Activated naive CD8-positive, alpha-beta T cell (primary cell): Measurements from ENCODE around the gene AP4S1.
"Not testable (repeated sequence)": the region's sequence is repeated elsewhere in the genome, so short reads cannot be mapped to it uniquely, and the experiment has no call there.

Experiments
- H3K27ac Mint-ChIP-seq: one replicate; pipeline ENCODE4 v1.8.0; 2021; ENCODE audit warnings: mixed read lengths
- H3K27me3 Mint-ChIP-seq: one replicate; pipeline ENCODE4 v1.8.0; 2021; ENCODE audit warnings: mixed read lengths
- H3K36me3 Mint-ChIP-seq: one replicate; pipeline ENCODE4 v1.8.0; 2021; ENCODE audit warnings: mixed read lengths
- H3K4me1 Mint-ChIP-seq: one replicate; pipeline ENCODE4 v1.8.0; 2021; ENCODE audit warnings: low read depth, mixed read lengths
- H3K4me3 Mint-ChIP-seq: one replicate; pipeline ENCODE4 v1.8.0; 2021; ENCODE audit warnings: mild to moderate bottlenecking, mixed read lengths
- H3K9me3 Mint-ChIP-seq: one replicate; pipeline ENCODE4 v1.8.0; 2021; ENCODE audit warnings: low read depth, mixed read lengths

AP4S1 gene

GRCh38 chr14:31080056-31080455, 54.6 kb downstream of the AP4S1 start:
- H3K27ac Mint-ChIP-seq, result no peak overlapping the region

DNA sequence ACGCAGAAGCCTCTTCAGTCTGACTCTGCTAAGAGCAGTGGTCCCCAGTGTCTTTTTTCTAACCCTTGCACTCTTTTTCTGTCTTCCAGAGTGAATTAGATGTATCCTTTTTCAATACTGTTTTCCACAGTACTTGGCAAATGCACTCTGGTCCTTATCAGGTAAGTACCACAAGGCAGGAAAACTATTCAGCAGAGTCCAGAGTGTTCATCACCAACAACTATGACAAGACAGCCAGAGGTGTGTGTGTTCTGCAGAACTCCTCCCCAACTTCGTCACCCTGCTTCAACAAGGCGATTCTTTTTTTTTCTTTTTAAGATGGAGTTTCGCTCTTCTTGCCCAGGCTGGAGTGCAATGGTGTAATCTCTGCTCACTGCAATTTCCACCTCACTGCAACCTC, 55.0 kb downstream of the AP4S1 start:
- Mint-ChIP-seq H3K27me3 (no peaks in the 10 kb centered on the region), H3K27ac (no peak overlapping the region), H3K9me3 (no peaks in the 10 kb centered on the region), H3K36me3 (peaks cover 11% of the 10 kb centered on the region), H3K4me3 (no peak overlapping the region), H3K4me1 (no peaks in the 10 kb centered on the region)

More at GRCh38 chr14:31080056-31080455, 54.6 kb downstream of the AP4S1 start:
- Mint-ChIP-seq H3K4me3 (no peak overlapping the region), H3K27me3 (no peaks in the 10 kb centered on the region), H3K4me1 (no peaks in the 10 kb centered on the region), H3K9me3 (peaks cover 3% of the 10 kb centered on the region), H3K36me3 (peaks cover 15% of the 10 kb centered on the region)

DNA sequence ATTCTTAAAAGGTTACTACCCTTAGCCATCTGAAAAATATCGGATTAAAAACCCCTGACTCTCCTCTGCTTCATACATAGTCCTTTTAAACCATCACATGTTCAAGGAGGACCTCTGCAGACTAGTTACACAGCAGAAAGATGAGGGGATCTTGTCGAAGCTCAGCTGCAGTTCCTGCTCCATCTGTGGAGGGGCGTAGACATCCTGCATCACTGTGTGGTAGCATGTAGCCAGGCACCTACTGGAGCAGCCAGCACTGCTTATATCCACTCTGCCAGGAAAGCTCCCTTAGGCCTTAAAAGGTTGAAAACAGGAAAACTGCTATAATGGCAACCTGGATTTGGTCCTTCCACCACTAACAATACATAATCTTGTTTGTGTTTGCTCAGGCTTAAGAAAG, 58.3 kb downstream of the AP4S1 start:
- no peaks in the 10 kb centered on the region for H3K4me1 Mint-ChIP-seq
- H3K36me3 Mint-ChIP-seq, result peaks cover 4% of the 10 kb centered on the region
- H3K27ac Mint-ChIP-seq, result no peak overlapping the region
- H3K9me3 Mint-ChIP-seq, result no peaks in the 10 kb centered on the region
- no peak overlapping the region for H3K4me3 Mint-ChIP-seq
- H3K27me3 Mint-ChIP-seq, result no peaks in the 10 kb centered on the region

- no peak overlapping the region for H3K4me3 Mint-ChIP-seq
- H3K9me3 Mint-ChIP-seq, result no peaks in the 10 kb centered on the region
- no peaks in the 10 kb centered on the region for H3K27me3 Mint-ChIP-seq
- H3K27ac Mint-ChIP-seq, result no peak overlapping the region
- peaks cover 4% of the 10 kb centered on the region for H3K36me3 Mint-ChIP-seq
- H3K4me1 Mint-ChIP-seq, result no peaks in the 10 kb centered on the region
Measured at GRCh38 chr14:31084385-31084784, 58.9 kb downstream of the AP4S1 start.

DNA sequence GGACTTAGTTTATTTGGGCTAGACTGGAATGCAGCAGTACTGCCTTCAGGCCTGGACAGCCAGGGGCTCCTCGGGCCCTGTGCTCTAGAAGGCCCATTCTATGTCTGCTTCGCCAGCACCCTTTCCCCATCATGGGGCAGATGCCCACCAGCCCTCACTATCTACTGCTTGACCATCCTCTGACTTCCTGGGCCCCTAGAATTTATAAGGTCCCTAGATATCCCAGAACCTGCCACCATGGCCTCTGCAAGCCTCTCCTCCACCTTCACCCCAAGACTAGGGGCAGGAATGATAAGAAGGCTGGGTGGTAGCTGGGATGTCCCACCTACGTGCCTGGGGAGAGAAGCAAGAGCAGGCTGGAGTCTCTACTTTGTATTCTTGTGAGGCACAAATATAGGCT, 59.6 kb downstream of the AP4S1 start:
- Mint-ChIP-seq H3K9me3 (no peaks in the 10 kb centered on the region), H3K36me3 (peaks cover 4% of the 10 kb centered on the region), H3K4me3 (no peak overlapping the region), H3K27ac (no peak overlapping the region), H3K4me1 (no peaks in the 10 kb centered on the region), H3K27me3 (no peaks in the 10 kb centered on the region)

GRCh38 chr14:31086466-31086865, 61.0 kb downstream of the AP4S1 start:
- H3K4me1 Mint-ChIP-seq, H3K4me3 Mint-ChIP-seq, H3K27me3 Mint-ChIP-seq, H3K27ac Mint-ChIP-seq, H3K9me3 Mint-ChIP-seq, H3K36me3 Mint-ChIP-seq: not testable (repeated sequence)

DNA sequence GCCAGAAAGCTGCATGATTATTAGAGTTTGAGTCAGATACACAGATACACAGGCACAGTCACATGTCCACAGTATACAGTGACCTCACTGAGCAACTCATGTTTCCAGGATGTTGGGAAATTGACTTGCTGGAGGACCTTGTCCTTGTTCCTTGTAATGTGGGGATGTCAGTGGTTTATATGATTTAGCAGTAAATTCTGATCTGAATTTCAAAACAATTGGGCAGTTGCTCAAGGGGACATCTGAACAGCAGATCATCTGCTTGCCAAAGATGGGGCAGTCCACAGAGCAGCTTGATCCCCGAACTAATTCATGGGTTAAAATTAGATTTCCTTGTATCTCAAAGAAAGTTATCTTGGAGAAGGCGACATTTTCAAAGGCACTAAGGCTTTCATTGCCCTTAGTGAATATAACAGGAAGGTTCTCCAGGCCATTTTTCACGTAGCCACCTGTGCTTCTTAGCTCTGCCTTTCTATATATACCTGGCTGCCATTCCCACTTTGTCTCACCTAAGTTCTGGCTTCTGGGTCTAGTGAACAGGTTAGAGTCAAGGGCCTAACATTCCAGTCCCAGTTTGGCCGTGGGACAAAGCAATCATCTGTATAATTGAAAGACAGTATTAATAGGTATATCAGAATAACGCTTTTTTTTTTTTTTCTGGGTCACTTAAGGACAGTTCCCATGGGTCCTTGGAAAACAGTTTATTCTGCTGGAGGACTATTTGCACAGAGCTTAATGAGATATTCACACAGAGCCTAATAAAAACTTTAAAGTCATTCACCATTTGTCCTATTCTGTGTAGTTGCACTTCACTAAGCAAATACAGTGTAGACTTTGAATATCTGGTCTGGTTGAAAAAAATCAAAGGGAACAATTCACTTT, 65.7 kb downstream of the AP4S1 start:
- Mint-ChIP-seq H3K27ac (no peak overlapping the region), H3K9me3 (no peaks in the 10 kb centered on the region), H3K36me3 (no peaks in the 10 kb centered on the region), H3K27me3 (no peaks in the 10 kb centered on the region), H3K4me1 (no peaks in the 10 kb centered on the region), H3K4me3 (no peak overlapping the region)

DNA sequence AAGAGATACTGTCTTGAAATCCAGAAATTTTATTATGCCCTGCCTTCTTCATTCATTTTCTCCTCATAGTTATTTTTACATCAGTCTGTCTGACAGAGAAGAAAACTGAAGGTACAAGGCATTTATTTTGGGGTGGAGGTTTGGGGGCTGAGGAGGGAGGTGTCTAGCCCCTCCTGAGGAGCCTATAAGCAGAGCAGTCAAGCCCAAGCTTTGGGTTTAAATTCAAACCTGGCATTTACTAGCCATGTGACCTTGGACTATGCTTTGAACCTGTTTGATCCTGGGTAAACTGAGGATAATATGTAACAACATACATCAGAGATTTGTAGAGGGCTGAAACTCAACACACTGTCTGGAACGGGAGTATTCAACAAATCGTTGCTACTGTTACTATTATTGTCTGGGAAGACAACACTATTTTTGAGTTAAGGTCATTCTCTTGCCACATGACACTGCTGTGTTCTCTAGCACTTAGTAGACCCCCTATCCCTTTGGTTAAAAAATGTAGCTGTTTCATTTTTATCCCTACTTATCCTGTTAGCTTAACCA, 66.8 kb downstream of the AP4S1 start:
- Mint-ChIP-seq H3K27me3 (no peaks in the 10 kb centered on the region), H3K9me3 (no peaks in the 10 kb centered on the region), H3K27ac (no peak overlapping the region)

DNA sequence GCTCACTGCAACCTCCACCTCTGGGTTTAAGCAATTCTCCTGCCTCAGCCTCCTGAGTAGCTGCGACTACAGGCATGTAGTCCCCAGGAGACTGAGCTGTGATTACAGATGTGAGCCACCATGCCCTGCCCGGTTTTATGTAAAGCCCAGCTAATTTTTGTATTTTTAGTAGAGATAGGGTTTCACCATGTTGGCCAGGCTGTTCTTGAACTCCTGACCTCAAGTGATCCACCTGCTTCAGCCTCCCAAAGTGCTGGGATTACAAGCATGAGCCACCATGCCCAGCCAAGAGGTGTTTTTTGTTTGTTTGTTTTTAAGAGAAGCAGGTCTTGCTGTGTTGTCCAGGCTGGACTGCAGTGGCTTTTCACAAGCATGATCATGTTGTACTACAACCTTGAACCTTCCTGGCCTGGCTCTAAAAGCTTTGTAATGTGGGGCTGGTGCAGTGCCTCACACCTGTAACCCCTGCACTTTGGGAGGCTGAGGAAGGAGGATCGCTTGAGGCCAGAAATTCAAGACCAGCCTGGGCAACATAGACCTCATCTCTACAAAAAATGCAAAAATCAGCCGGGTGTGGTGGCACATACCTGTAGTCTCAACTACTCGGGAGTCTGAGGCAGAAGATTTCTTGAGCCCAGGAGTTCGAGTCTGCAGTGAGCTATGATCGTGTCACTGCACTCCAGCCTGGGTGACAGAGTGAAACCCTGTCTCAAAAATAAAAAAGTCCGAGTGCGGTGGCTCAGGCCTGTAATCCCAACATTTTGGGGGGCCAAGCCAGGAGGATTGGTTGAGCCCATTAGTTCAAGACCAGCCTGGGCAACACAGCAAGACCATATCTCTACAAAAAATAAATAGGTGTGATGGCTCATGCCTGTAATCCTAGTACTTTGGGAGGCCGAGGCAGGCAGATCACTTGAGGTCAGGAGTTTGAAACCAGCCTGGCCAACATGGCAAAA, 68.7 kb downstream of the AP4S1 start:
- H3K4me1 Mint-ChIP-seq, H3K9me3 Mint-ChIP-seq, H3K36me3 Mint-ChIP-seq, H3K27ac Mint-ChIP-seq, H3K4me3 Mint-ChIP-seq, H3K27me3 Mint-ChIP-seq: not testable (repeated sequence)

More for the DNA sequence above, 66.8 kb downstream of the AP4S1 start:
- H3K4me3 Mint-ChIP-seq, result no peak overlapping the region
- H3K4me1 Mint-ChIP-seq, result no peaks in the 10 kb centered on the region
- no peaks in the 10 kb centered on the region for H3K36me3 Mint-ChIP-seq

DNA sequence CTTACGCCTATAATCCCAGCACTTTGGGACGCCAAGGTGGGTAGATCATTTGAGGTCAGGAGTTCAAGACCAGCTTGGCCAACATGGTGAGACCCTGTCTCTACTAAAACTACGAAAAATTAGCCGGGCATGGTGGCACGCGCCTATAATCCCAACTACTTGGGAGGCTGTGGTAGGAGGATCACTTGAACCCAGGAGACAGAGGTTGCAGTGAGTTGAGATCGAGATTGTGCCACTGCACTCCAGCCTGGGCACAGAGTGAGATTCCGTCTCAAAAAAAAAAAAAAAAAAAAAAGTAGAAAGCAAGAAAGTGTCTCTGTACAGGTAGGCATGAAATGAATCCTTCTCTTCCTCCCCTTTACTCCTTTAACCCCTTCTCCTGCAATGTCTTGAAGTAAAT, 70.4 kb downstream of the AP4S1 start:
- not testable (repeated sequence) for H3K27ac Mint-ChIP-seq, H3K36me3 Mint-ChIP-seq, H3K4me3 Mint-ChIP-seq, H3K27me3 Mint-ChIP-seq, H3K4me1 Mint-ChIP-seq, H3K9me3 Mint-ChIP-seq

GRCh38 chr14:31096255-31096654, 70.8 kb downstream of the AP4S1 start:
- no peak overlapping the region for H3K27ac Mint-ChIP-seq
- no peaks in the 10 kb centered on the region for H3K9me3 Mint-ChIP-seq
- no peaks in the 10 kb centered on the region for H3K27me3 Mint-ChIP-seq
- peaks cover 6% of the 10 kb centered on the region for H3K36me3 Mint-ChIP-seq
- H3K4me3 Mint-ChIP-seq, result no peak overlapping the region
- H3K4me1 Mint-ChIP-seq, result no peaks in the 10 kb centered on the region

DNA sequence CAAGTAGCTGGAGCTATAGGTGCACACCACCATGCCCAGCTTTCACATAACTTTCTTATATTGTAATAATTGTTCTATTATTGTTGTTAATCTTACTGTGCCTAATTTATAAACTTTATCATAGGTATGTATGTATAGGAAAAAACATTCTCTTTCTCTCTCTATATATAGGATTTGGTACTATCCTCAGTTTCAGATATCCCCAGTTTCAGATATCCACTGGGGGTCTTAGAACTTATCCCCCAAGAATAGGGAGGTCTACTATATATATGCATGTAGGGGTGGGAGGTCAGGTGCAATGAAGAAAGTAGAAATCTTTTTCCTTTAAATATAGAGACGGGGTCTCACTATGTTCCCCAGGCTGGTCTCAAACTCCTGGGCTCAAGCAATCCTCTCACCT, 71.6 kb downstream of the AP4S1 start:
- no peak overlapping the region for H3K27ac Mint-ChIP-seq
- peaks cover 6% of the 10 kb centered on the region for H3K36me3 Mint-ChIP-seq
- no peaks in the 10 kb centered on the region for H3K9me3 Mint-ChIP-seq

GRCh38 chr14:31106768-31107167, 81.3 kb downstream of the AP4S1 start:
- Mint-ChIP-seq H3K4me3 (no peak overlapping the region), H3K27ac (peak overlapping the region; percentile 42), H3K27me3 (no peaks in the 10 kb centered on the region), H3K9me3 (no peaks in the 10 kb centered on the region), H3K4me1 (peaks cover 7% of the 10 kb centered on the region), H3K36me3 (peaks cover 21% of the 10 kb centered on the region)

More for the DNA sequence above, 71.6 kb downstream of the AP4S1 start:
- Mint-ChIP-seq H3K27me3 (no peaks in the 10 kb centered on the region), H3K4me3 (no peak overlapping the region), H3K4me1 (no peaks in the 10 kb centered on the region)

DNA sequence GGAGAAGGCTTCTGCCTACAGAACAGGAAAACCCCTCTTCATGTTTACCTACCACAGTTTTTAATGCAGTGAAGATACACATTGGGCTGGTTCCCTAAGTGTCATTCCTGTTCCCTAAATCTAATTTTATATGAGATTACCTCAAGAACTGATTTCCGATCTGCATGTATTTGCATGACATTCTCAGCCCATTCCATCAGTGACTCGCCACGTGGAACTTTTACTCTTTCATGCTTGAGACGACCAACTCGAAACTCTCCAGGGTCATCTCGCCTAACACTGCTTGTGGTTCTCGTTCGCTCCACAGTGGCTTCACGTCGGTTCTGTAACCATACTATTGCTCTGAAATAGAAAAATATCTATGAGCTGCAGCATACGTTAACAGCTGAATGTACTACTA, 83.8 kb downstream of the AP4S1 start:
- peaks cover 7% of the 10 kb centered on the region for H3K4me1 Mint-ChIP-seq
- no peaks in the 10 kb centered on the region for H3K9me3 Mint-ChIP-seq
- no peaks in the 10 kb centered on the region for H3K27me3 Mint-ChIP-seq
- peaks cover 11% of the 10 kb centered on the region for H3K36me3 Mint-ChIP-seq
- no peak overlapping the region for H3K27ac Mint-ChIP-seq
- H3K4me3 Mint-ChIP-seq, result no peak overlapping the region

GRCh38 chr14:31110872-31111271, 85.4 kb downstream of the AP4S1 start:
- Mint-ChIP-seq H3K27ac (no peak overlapping the region), H3K4me3 (no peak overlapping the region), H3K4me1 (peaks cover 5% of the 10 kb centered on the region), H3K9me3 (no peaks in the 10 kb centered on the region), H3K27me3 (no peaks in the 10 kb centered on the region), H3K36me3 (peaks cover 6% of the 10 kb centered on the region)
